Stimulated activated CD8-positive, alpha-beta memory T cell treated with anti-CD3 and anti-CD28 coated beads, Interleukin-4, amount 100 ng/mL, for 24 hours (primary cell): ENCODE data around the gene BRSK1.

Source experiments
- DNase-seq: peaks from one replicate; pipeline ENCODE4 v3.0.0-alpha.2; 2020; ENCODE audit warnings: low read depth

Gene BRSK1

GRCh38 chr19:55283548-55284377, at the start of gene BRSK1:
Gene BRSK1 (plus strand): TSS chr19:55283997. CDS start chr19:55284443, 446 bp downstream.
- peak; percentile 33 for DNase-seq

GRCh38 chr19:55238030-55238429, 45.8 kb upstream of the BRSK1 start:
- DNase-seq = no peak

DNA sequence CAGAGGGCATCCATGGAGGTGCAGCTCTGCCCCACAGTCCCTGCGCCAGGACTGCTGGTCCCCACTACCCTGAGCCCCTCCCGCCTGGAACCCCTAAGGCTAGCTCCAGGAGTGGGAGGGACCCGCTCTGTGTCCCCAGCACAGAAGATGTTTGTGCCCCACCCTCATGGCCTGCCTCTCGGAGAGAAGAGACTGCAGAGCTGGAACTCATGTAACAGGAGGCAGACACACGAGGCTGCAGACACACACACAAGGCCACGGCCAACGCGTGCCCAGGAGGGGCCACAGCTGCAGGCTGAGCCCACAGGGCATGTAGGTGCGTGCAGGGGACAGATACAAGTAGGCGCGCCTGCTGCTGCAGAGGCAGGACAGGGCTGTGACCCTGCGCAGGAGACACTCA, 44.8 kb upstream of the BRSK1 start:
- DNase-seq = no peak

- no peak for DNase-seq
Measured at GRCh38 chr19:55240713-55241020, 43.1 kb upstream of the BRSK1 start.

DNA sequence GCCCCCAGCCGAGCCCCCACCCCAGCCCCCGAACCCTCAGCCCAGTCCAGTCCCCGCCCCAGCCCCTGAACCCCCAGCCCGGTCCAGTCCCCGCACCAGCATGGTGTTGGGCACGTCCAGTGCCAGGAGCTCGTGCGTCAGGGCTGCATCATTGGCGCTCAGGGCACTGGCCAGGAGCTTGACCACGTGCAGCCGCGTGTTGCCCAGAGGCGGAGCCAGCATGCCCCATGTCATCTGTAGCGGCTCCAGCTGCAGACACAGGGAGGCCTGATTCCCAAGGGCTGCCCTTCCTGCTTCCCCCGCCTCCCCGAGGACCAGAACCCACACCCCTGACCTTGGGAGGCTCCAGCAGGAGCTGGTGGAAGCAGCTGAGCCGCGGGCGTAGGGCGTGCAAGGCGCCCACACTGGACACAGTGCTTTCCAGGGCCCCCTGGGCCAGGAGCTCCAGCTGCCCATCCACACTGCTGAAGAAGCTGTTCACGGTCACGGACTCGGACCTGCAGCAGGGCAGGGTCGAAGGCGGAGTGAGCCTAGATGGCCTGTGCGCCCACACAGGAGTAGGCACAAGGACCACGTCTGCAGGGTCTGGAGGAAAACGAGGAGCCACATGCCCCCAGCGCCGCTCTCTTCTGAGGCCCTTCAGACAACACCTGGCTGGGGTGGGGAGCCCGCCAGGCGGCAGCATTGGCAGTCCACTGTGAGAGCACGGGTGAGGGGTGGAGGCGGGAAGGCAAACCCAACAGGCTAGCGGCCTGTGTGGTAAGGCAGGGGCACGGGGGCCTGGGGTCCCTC, 42.5 kb upstream of the BRSK1 start:
- no peak for DNase-seq

DNA sequence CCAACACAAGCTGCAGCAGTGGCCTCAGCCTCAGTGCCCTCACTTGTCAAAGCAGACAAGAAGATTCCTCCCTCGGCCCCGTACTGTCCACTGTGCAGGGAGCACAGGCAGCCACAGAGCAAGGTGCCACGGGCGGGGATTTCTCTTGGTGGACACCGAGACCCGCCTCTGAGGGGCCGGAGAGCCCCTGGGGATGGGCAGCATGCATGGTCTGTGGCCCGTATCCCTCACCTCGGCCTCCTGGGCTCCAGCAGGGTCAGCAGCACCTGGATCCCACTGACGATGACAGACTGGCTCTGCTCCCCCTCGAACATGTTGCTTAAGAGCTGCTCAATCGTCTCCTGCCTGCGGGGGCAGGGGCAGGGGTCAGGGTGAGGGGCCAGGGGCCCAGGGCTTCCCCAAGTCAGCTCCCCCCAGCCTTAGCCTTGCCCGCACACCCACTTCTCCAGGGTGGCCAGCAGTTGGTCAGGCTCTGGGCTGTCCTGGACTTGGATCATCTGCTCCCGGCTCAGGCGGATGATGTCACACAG, 41.8 kb upstream of the BRSK1 start:
- DNase-seq = no peak

- DNase-seq = no peak
Measured at GRCh38 chr19:55242517-55242916, 41.3 kb upstream of the BRSK1 start.

GRCh38 chr19:55244004-55244680, 39.7 kb upstream of the BRSK1 start:
- no peak for DNase-seq

DNA sequence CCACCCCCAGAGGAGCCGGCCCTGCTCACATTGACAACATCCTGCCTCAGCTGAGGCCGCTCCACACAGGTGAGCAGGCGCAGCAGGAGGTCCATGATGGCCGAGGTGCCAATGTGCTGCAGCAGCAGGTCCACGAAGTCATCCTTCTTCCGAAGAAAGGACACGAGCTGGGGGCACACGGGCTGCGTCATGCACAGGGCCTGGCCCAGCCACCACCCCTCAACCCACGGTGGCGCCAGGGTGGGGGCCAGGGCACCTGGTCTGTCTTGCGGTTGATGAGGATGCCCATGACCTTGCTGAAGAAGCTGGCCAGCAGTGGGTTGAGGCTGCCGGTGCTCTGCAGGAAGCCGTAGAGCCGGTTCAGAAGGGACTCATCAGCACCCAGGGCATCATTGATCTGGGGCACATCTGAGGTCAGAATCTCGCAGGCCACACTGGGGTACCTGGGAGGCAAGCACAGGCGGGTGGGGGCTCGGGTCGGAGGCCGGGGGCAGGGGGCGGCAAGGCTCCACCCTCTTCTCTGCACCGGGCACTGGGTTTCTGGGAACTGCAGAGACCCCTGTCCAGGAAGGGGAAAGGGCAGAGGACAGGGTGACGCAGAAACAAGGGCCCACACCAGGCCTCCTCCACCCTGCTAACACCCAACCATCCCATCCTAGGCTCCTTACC, 38.4 kb upstream of the BRSK1 start:
- no peak for DNase-seq

DNA sequence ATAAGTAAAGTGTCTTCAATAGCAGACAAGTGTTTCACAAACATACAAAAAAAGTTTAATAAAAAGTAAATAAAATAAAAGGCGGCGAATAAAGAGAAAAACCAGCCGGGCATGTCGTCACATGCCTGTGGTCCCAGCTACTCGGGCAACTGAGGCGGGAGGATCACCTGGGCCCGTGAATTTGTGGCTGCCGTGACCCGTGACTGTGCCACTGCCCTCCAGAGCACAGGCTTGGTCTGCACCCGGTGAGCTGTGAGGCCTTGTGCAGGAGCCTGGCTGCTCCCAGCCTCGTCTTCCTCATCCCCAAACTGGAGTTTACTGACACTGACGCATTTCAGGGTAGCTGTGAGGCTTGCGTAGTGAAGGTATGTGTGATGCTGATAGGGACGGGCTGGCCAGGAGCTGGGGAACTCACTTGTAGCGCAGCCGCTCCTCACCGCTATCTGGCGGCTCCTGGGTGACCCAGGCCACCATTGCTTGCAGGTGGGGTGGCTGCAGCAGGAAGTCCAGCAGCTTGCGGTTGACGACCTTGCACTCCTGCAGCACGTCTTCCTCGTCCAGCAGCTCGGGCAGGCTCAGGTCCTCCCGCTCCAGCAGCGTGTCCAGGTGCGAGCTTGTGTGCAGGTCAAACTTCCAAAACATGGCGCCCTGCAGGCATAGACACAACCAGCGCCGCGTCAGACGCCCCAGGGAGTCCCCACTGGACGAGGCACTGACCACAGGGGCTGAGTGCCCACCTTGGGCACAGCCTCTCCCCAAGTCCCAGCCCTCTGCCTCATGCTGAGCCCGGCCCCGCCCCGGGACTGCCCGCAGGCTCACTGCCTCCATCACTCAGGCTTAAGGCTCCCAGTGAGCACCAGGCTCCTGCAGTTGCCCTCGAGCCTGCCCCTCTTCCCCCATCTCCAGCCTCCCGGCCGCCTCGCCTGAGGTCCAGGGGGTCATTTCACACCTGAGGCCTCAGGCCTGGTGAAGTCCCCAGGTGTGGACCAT, 37.0 kb upstream of the BRSK1 start:
- no peak for DNase-seq

GRCh38 chr19:55247621-55248099, 36.1 kb upstream of the BRSK1 start:
- no peak for DNase-seq

GRCh38 chr19:55248166-55248675, 35.6 kb upstream of the BRSK1 start:
- no peak for DNase-seq

- DNase-seq = no peak
Measured at GRCh38 chr19:55248704-55249103, 35.1 kb upstream of the BRSK1 start.

DNA sequence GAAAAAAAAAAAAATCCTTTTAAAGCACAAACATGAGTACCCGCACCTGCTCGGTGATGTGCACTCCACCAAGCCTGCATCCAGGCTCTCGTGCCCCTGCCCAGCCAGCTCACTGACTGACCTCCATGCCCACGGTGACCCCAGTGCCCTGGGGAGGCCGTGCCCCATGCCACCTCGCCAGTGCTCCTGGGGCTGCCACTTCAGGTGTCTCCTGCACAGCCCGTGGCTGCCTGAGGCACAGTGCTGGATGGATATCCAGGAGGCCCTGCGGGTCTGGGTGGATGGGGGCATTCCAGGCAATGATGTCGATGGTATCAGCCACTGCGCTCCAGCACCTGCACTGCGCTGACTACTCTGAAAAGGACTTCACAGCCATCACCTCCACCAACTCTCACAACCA, 34.0 kb upstream of the BRSK1 start:
- DNase-seq = no peak

GRCh38 chr19:55250262-55251036, 33.3 kb upstream of the BRSK1 start:
- no peak for DNase-seq

DNA sequence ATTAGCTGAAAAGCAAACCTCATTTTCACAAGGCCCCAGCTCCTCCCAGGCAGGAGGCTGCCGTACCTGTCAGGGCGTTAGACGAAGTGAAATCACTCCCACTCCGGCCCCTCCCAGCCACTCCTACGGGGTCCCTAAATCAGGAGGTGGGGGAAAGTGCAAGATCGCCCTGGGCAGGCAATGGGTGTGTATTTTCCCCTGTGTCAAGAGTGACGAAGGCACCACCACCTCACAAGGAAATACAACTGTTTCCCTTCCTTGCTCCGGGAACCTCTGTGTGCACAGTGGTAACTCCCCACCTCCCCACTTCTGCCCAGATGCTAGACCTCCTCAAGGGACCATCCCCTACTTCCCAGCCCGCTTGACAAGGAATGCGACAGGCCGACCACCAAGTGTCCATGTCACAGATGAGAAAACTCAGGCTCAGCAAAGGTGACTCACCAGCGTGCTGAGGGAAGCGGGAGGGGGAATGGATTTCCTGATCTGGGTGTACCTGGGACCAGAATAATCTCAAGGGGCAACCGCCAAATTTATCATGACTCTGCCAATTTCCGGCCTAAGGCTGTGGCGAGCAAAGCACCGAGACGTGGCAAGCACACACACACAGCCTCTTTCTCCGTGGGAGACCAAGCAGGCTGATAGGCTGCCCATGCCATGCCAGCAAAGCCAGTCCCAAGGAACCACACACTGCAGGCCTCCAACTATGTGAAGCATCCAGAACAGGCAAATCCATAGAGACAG, 32.3 kb upstream of the BRSK1 start:
- DNase-seq = no peak

- DNase-seq = no peak
Measured at GRCh38 chr19:55252760-55253663, 30.8 kb upstream of the BRSK1 start.
